HL-60 (cell line): ENCODE results near the gene SDC4.

ENCODE experiments used
- GABPA ChIP-seq: IDR thresholded peaks from 2 replicates; pipeline ENCODE4 v1.6.1; 2012; ENCODE audit warnings: low read depth
- POLR2AphosphoS5 ChIP-seq: IDR thresholded peaks from 2 replicates; pipeline ENCODE4 v1.6.1; 2012; ENCODE audit warnings: low read depth
- SPI1 ChIP-seq: IDR thresholded peaks from 2 replicates; pipeline ENCODE4 v1.6.1; 2012; ENCODE audit warnings: low read depth, mild to moderate bottlenecking, borderline replicate concordance
- TF ChIP-seq, protein P1 (sequence below): IDR thresholded peaks from one replicate; pipeline ENCODE4 v1.5.1; 2011; ENCODE audit warnings: low read length, control low read depth, inconsistent platforms; ENCODE audit not compliant: insufficient read depth
- TF ChIP-seq, protein P2 (sequence below): IDR thresholded peaks from 2 replicates; pipeline ENCODE4 v1.6.1; 2012; ENCODE audit warnings: low read depth; ENCODE audit not compliant: insufficient replicate concordance

DNA sequence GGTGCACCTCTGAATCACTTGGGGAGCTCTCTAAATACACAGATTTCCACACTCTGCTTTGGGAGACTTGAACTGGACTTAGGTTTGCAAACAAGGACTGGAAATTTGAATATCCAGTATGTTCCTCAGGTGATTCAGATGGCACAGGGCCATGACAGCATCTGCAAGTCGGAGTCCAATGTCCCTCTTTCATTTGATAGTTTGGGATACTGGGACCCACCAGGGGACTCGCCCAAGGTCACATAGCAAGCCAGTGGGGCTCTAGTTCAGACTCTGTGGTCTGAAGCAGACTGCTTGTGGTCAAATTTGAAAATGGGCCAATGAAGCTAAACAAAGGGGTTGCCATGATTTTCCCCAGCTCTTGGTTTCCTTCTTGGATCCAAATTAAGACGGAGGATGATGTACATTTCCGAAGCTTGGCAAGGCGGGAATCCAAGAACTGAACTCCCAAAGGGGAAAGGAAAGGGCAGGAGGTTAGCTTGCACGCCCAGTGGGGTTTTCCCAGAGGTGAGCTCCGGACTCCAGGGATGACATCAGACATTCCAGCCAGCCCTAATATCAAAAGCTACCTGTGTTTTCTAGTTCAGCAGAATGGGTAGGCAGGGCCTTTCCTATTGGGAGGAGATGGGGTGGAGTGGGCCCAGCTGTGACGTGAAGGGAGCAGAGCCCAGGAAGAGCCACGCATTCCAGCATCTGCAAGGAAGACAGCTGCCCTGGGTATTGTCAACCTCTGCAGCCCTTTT, 11.4 kb upstream of the SDC4 start:
- TF ChIP-seq, protein P1, sequence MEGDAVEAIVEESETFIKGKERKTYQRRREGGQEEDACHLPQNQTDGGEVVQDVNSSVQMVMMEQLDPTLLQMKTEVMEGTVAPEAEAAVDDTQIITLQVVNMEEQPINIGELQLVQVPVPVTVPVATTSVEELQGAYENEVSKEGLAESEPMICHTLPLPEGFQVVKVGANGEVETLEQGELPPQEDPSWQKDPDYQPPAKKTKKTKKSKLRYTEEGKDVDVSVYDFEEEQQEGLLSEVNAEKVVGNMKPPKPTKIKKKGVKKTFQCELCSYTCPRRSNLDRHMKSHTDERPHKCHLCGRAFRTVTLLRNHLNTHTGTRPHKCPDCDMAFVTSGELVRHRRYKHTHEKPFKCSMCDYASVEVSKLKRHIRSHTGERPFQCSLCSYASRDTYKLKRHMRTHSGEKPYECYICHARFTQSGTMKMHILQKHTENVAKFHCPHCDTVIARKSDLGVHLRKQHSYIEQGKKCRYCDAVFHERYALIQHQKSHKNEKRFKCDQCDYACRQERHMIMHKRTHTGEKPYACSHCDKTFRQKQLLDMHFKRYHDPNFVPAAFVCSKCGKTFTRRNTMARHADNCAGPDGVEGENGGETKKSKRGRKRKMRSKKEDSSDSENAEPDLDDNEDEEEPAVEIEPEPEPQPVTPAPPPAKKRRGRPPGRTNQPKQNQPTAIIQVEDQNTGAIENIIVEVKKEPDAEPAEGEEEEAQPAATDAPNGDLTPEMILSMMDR: no peak
- no peak for TF ChIP-seq GABPA
- TF ChIP-seq POLR2AphosphoS5: no peak
- TF ChIP-seq, protein P2, sequence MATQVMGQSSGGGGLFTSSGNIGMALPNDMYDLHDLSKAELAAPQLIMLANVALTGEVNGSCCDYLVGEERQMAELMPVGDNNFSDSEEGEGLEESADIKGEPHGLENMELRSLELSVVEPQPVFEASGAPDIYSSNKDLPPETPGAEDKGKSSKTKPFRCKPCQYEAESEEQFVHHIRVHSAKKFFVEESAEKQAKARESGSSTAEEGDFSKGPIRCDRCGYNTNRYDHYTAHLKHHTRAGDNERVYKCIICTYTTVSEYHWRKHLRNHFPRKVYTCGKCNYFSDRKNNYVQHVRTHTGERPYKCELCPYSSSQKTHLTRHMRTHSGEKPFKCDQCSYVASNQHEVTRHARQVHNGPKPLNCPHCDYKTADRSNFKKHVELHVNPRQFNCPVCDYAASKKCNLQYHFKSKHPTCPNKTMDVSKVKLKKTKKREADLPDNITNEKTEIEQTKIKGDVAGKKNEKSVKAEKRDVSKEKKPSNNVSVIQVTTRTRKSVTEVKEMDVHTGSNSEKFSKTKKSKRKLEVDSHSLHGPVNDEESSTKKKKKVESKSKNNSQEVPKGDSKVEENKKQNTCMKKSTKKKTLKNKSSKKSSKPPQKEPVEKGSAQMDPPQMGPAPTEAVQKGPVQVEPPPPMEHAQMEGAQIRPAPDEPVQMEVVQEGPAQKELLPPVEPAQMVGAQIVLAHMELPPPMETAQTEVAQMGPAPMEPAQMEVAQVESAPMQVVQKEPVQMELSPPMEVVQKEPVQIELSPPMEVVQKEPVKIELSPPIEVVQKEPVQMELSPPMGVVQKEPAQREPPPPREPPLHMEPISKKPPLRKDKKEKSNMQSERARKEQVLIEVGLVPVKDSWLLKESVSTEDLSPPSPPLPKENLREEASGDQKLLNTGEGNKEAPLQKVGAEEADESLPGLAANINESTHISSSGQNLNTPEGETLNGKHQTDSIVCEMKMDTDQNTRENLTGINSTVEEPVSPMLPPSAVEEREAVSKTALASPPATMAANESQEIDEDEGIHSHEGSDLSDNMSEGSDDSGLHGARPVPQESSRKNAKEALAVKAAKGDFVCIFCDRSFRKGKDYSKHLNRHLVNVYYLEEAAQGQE: no peak
- no peak for TF ChIP-seq SPI1
